CD4-positive, alpha-beta T cell treated with Interleukin-2 at 100 ng/mL for 4 hours (primary cell): ENCODE results near the gene HEBP2.
"Not testable (repeated sequence)": the region's sequence is repeated elsewhere in the genome, so short reads cannot be mapped to it uniquely, and the experiment has no call there.

ENCODE experiments used
- DNase-seq: peaks from one replicate; pipeline ENCODE4 v3.0.0-alpha.2; 2020; ENCODE audit warnings: low spot score

HEBP2 gene

GRCh38 chr6:138424004-138424904 lies 20.2 kb downstream of the HEBP2 start:
- DNase-seq, result no peak

GRCh38 chr6:138425256-138425655 lies 21.2 kb downstream of the HEBP2 start:
- DNase-seq, result not testable (repeated sequence)

DNA sequence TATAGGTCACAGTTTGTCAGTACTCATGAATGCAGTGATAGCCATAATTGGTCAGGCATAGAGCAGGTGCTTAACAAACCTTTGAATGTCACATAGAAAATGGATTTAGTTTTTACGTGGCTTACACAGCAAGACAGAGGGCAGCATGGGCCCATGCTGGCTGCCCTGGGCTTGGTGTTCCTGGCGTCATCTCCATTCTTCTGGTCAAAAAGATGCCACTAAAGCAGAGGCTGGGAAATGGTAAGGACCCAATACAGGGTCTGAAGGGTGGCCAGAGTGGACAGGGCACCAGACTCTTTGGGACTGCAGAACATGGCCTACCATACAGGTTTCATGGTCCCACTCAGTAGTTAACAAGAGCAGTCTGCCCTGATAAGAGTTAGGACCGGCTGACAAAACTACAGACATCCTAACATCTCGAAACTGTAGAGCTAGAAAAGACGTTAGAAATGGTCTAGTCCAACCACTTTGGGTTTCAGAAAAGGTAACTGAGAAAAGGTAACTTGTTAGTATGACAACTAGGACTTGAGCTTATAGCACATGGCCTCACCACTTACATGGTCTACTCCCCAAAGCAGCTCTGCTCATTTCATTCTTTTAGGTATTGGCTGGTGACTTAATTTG lies 22.6 kb downstream of the HEBP2 start:
- no peak for DNase-seq

DNA sequence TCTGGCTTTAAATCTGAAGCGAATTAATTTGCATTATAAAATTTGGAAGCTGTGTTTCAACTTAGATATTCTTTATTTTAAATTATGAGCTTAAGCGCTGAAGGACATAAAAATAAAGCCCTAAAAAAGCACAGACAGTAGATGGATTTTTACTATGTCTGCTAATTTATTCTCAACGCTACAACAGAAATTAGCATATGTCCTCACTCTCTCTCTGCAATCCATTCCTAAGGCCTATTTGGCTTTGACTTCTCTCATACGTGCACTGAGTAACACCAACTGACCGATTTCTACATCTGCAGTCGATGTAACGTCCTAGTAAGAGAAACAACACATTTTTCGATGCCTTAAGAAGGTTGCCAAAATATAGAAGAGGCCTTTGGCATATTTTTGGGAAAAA lies 23.7 kb downstream of the HEBP2 start:
- no peak for DNase-seq

GRCh38 chr6:138428944-138429598 lies 25.0 kb downstream of the HEBP2 start:
- peak; percentile 64 for DNase-seq

DNA sequence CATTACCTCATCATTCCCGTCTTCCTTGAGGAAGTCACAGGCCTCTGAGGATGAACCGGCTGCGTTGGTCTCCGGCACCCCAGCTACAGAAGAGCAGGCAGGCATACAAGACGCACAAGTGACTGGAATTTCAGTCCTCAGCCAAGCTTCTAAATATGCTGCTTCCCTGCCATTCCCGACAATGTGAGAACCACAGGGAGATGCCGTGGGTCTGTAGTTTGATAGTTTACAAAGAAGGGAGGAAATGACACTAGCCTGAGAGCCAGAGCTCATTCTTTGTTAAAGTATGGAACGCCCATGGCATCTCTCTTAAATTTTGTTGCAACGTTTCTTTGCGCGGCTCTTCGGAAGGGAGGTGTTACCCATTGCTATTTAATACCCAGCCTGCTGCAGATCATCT lies 25.7 kb downstream of the HEBP2 start:
- DNase-seq, result no peak

DNA sequence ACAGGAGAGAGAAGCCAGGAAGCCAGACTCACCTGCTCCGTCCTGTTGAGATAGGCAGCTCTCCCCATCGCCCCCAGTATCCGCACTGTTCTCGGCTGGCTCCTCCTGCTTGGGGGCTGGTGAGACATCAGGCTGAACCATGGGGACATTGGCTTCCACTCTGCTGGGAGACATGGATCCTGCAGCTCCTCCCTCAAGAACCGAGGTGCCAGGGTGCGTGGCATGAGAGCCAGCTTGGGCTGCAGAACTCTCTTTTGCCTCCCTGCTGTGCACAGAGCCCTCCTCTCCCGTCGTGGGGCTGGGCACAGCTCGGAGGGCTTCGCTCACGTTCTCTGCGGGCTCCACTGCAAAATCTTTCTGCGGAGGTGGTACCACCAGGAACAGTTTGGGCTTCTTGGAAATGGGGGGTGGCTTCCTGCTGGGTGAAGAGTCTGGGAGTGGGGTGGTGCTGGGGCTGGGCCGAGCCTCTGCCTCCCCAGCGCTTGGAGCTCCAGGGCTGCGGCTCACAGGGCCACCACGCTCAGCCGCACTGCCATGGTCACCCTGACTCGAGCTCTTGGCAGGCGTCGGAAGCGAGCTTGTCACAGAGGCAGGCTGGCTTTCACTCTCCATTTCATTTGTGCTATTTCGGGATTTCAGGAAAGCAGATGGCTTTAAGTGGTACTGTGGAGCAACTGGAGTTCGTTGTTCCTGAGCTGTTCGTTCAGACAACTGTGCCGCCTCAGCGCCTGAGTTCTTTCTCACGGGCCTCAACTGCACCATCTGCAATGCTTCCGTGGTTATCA lies 26.5 kb downstream of the HEBP2 start:
- DNase-seq, result no peak

GRCh38 chr6:138431256-138432062 lies 27.4 kb downstream of the HEBP2 start:
- no peak for DNase-seq

GRCh38 chr6:138432063-138432356 lies 28.0 kb downstream of the HEBP2 start:
- no peak for DNase-seq

DNA sequence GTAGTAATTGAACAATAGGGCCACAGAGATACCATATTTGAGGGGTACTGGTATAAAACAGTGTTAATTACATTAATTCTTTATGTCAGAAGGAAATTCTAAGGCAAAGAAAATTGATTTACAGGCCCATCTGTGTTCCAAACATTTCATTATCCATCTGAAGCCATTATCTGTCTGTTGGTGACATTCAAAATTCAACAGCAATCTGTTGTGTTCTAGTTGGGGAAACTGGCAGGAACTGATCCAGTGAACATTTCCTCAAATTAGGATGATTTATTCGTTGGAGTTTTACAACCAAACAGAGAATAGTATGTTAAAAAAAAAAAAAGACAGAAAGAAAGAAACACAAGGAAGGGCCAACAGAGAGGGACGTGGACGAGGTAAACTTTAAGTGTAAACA lies 30.1 kb downstream of the HEBP2 start:
- DNase-seq, result no peak

- DNase-seq, result no peak
These were observed 30.9 kb downstream of the HEBP2 start for GRCh38 chr6:138434925-138435324.

GRCh38 chr6:138439546-138439945 lies 35.5 kb downstream of the HEBP2 start:
- no peak for DNase-seq

DNA sequence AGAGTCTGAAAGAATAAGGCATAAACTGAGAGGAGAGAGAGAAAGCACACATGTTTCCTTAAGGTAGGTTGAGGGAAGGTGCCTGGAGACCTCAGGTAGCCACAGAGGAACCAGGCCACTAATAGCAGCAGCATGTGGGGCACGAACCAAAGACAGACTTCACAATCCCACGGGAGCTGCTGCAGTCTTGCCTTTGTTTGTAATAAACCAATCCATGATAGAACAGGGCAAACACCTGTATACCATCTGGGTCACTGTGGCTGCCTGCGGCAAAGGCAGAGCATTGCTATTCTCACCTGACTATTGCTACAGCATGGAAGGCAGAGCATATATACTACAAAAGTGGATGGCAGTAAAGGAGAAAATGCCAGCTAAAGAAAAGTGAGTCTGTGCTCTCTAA lies 36.3 kb downstream of the HEBP2 start:
- DNase-seq, result no peak

DNA sequence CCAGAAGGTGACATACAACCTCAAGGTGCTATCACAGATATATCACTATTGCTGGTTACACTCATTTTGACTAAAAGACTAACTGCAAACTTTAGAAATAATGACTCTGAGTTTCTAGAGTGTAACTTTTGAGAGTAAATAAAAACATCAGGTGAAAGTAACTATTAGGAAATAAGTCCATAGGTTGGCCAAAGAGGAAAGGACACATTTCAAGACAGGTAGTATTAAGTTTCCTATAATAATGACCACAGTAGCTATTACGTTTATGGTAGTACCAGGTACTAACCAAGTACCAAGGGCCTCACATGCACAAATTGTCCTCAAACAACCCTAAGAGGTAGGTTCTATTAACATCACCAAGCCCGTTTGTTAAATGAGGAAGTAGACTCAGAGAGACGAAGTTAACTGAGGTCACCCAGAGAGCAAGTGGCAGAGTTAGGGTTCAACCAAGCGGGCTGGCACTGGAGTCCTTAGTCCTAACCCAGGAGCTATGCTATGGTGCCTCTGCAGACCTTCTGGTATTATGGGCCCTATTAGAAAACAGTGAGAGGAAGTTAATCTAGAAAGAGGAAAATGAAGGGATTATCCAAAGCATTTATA lies 36.8 kb downstream of the HEBP2 start:
- DNase-seq, result no peak

- DNase-seq, result no peak
These were observed 37.9 kb downstream of the HEBP2 start for GRCh38 chr6:138441965-138442364.

- no peak for DNase-seq
These were observed 38.6 kb downstream of the HEBP2 start for GRCh38 chr6:138442663-138443062.

DNA sequence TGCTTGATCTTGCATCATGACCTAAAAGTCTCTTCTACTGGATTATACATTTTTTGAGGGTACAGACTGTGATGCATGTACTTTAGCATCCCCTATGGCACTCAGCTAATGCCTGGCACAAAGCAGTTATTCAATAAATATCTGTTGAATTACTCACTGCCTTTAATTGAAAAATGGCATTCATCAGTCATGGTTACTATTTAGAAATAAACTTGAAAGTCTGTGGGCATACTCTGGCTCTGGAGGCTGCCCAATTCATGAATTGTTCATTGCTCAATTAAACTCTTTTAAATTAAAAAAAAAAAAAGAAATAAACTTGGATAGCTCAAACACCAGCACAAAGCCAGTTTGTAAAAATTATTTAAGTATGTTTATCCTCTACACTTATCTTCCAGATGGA lies 40.0 kb downstream of the HEBP2 start:
- no peak for DNase-seq

- DNase-seq, result no peak
These were observed 42.8 kb downstream of the HEBP2 start for GRCh38 chr6:138446821-138447220.

GRCh38 chr6:138450445-138450844 lies 46.4 kb downstream of the HEBP2 start:
- no peak for DNase-seq

- DNase-seq, result no peak
These were observed 47.0 kb downstream of the HEBP2 start for GRCh38 chr6:138451043-138451442.
